Keratinocyte (primary cell): ENCODE results near the gene XIRP1.

ENCODE experiments used
- EZH2 ChIP-seq: IDR thresholded peaks from one replicate; pipeline ENCODE4 v1.6.1; 2012; ENCODE audit warnings: inconsistent platforms, mild to moderate bottlenecking, low read length, moderate library complexity
- TF ChIP-seq, protein P1 (sequence below), 3 experiments: IDR thresholded peaks in 1 of 3; conservative IDR thresholded peaks in 1 of 3; optimal IDR thresholded peaks in 1 of 3; 2 replicates in 2 of 3; 3 replicates in 1 of 3; pipeline versions ENCODE3 to v1.5.1; 2011; ENCODE audit warnings: low read length in 3 of 3, mild to moderate bottlenecking in 3 of 3, moderate library complexity in 2 of 3, control low read depth in 1 of 3, inconsistent platforms in 1 of 3; ENCODE audit not compliant: insufficient read depth in 2 of 3; ENCODE audit errors: extremely low read depth in 1 of 3

- TF ChIP-seq, protein P1, sequence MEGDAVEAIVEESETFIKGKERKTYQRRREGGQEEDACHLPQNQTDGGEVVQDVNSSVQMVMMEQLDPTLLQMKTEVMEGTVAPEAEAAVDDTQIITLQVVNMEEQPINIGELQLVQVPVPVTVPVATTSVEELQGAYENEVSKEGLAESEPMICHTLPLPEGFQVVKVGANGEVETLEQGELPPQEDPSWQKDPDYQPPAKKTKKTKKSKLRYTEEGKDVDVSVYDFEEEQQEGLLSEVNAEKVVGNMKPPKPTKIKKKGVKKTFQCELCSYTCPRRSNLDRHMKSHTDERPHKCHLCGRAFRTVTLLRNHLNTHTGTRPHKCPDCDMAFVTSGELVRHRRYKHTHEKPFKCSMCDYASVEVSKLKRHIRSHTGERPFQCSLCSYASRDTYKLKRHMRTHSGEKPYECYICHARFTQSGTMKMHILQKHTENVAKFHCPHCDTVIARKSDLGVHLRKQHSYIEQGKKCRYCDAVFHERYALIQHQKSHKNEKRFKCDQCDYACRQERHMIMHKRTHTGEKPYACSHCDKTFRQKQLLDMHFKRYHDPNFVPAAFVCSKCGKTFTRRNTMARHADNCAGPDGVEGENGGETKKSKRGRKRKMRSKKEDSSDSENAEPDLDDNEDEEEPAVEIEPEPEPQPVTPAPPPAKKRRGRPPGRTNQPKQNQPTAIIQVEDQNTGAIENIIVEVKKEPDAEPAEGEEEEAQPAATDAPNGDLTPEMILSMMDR (optimal IDR thresholded peaks at IDR 0.05 in 1 of 3, IDR thresholded peaks at IDR 0.05 in 1 of 3, conservative IDR thresholded peaks at IDR 0.05 in 1 of 3; ENCODE audit: extremely low read depth in 1 of 3, insufficient read depth in 2 of 3, low read length in 3 of 3), result no peak
- no peak for TF ChIP-seq EZH2
Measured at GRCh38 chr3:39224288-39224687, 31.9 kb upstream of the XIRP1 start.
